Raji (cell line): ENCODE data around the gene ADGRA1.

Experiments
- POLR2A ChIP-seq: IDR thresholded peaks from 2 replicates; pipeline ENCODE4 v1.6.1; 2011; ENCODE audit warnings: low read depth, low read length, control low read depth; ENCODE audit not compliant: insufficient read depth

Gene ADGRA1

DNA sequence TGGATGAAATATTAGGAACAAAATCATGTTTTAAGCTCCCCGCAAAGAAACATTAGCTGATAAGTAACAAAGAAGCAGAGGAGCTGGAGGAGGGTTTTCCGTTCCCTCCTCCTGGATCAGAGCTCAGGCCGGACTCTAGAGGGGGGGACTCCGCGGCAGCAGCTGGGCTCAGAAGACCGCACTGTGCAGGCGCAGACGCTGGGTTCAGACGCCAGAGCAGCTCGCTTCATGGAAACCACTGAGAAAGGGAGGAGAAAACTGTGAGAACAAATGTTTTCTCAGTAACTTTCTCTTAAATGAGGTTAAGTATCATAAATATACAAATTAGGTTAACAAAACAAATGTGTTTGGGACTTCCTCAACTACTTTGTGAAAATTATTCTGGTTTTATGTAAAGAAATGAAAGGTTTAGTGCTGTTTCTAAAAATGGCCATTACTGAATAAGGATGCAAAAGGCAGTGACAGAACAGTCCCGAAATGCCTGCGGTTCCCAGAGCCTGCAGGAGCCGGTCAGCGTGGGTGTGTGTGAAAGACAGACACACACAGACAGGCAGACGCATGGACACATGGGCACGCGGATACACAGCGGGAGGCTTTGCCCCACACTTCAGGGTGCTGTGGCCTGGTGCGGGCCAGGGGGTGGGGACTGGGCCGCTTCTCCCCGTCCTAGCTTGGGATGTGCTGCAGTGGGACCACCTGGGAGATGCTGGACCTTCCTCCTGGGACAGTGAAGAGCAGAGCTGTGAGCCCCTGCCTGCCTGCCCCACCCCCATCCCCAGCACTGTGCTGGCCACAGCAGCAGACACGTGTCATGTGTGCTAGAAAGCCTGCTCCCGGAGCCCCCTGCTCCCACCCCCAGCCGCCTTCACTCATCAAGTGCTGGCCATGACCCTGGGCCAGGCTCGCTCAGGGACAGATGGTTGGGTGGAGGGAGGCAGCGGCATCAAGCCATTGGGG lies 20.3 kb upstream of the ADGRA1 start:
- TF ChIP-seq POLR2A: no peak

- TF ChIP-seq POLR2A: no peak
Measured at GRCh38 chr10:133068111-133069032, 19.4 kb upstream of the ADGRA1 start.

- TF ChIP-seq POLR2A: no peak
Measured at GRCh38 chr10:133069033-133069525, 18.6 kb upstream of the ADGRA1 start.

- no peak for TF ChIP-seq POLR2A
Measured at GRCh38 chr10:133070405-133070804, 17.3 kb upstream of the ADGRA1 start.

DNA sequence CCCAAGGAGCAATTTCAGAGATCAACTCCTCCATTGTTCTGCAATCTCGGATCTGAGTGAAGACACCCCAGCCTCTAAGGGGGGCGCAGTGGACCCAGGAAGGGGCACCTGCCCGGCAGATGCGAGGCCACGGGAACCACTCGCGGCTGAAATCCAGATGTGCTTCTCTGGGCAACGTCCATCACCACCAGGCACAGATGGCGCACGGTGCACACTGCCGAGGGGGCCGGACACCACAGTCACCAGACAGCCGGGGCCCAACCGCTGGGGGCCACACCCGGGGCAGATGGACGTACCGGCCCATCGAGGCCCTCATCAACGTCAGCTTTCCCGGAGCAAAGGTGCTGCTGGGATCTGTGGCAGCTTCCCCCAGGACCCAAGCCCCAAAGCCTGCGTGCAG lies 16.9 kb upstream of the ADGRA1 start:
- no peak for TF ChIP-seq POLR2A

DNA sequence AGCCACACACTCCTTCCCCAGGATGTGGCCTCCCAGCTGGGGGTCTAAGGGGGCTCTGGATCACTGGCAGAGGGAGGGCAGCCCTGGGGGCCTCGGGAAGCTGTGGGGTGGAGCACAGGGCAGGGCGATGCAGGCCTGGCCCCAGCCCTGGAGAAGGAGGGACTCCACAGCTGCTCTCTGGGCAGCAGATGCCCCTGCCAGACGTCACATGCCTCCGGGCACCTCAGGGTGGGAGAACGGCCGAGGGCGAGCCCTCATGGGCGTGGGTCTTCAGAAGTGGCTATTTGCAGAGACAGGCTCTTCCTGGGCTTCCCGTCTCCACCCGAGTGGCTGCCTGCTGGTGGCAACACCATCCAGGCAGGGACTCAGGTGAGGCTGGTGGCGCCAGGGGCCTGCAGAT lies 16.0 kb upstream of the ADGRA1 start:
- no peak for TF ChIP-seq POLR2A

- TF ChIP-seq POLR2A: no peak
Measured at GRCh38 chr10:133072196-133072595, 15.5 kb upstream of the ADGRA1 start.

DNA sequence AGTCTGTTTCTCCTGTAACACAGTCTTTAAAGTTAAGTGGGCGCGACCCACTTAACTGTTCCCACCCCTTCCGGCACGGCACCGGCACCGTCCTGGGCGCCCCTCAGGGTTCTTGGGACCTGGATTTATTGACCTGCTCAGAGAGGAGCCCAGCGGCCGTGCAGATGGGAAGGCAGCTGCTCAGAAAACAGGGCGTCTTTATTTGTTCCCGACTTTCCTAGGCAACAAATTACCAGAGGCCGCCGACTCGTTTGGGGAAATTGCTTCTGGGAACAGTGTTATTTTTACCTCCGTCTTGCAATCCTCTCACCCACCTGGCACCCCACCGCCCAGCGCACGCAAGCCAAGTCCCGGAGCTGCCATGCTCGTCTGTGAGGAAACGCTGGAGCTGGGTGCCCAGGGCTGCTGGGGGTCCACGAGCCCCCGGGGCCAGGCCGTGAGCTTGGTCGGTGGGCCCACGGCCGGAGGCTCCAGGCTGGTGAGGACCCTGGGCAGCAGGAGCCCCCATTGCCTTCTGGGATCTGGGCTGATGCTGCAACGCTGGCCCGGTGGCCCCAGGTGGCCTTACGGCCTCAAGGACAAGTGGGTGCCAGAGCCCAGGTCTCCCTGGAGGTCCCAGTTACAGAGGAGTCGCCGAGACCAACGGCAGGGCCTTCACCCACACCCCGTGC lies 14.9 kb upstream of the ADGRA1 start:
- TF ChIP-seq POLR2A: no peak

GRCh38 chr10:133075346-133076137 lies 12.2 kb upstream of the ADGRA1 start:
- no peak for TF ChIP-seq POLR2A

- no peak for TF ChIP-seq POLR2A
Measured at GRCh38 chr10:133076274-133077038, 11.3 kb upstream of the ADGRA1 start.

- TF ChIP-seq POLR2A: no peak
Measured at GRCh38 chr10:133079836-133080682, 7.7 kb upstream of the ADGRA1 start.

- TF ChIP-seq POLR2A: no peak
Measured at GRCh38 chr10:133080683-133081040, 7.1 kb upstream of the ADGRA1 start.

DNA sequence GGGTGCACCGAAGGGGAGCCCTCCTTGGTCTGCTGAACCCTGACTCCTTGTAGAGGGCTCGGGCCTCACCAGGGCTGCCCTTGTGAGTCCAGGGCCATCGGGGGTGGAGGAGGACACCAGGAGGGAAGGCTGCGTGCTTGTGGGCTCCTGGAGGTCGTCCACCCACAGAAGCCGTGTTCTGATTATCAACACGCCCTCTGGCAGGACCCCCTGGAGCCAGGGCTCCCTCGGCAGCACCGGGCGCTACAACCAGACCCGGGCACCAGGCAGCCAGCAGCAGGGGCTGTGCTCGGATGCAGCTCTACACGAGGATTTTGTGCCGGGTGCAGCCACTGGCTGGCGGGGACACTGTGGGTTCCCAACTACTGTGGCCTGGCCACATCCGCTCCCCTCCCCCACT lies 6.1 kb upstream of the ADGRA1 start:
- TF ChIP-seq POLR2A: no peak
